Ovary (tissue), 9 donors: ENCODE measurements around the gene GPR156. TPM values are rescaled to one million over a fixed set of nuclear protein-coding genes. Genes with fewer than 3 reads are reported as not detected.

ENCODE experiments used
- DNase-seq, 5 donors: peaks; one replicate each; pipeline ENCODE4 v3.0.0-alpha.2; 2019 to 2020
- H3K27ac ChIP-seq, 2 donors: fragments of 200-600 bp; one replicate each; pipeline versions ENCODE4 v1.5.1 to v1.8.0; 2019 to 2022
- H3K27me3 ChIP-seq: fragments of 200-600 bp; one replicate; pipeline ENCODE4 v1.8.0; 2022
- H3K36me3 ChIP-seq: fragments of 200-600 bp; sonication (generic); one replicate; pipeline ENCODE4 v1.5.1; 2019
- H3K4me1 ChIP-seq: one replicate; pipeline ENCODE4 v1.8.1; 2013; ENCODE audit warnings: mild to moderate bottlenecking, moderate library complexity; ENCODE audit not compliant: insufficient read depth
- H3K4me3 ChIP-seq: fragments of 200-600 bp; sonication (generic); one replicate; pipeline ENCODE4 v1.5.1; 2017
- H3K9me3 ChIP-seq, 2 donors: fragments of 200-600 bp in 1 of 2; sonication (generic) in 1 of 2; one replicate each; pipeline versions ENCODE4 v1.5.1 to v1.8.1; 2013 to 2019; ENCODE audit warnings: mild to moderate bottlenecking in 1 of 2, moderate library complexity in 1 of 2
- CTCF ChIP-seq, 3 donors: fragments of 450-650 bp in 2 of 3; fragments of 200-600 bp in 1 of 3; IDR thresholded peaks; one replicate each; pipeline versions ENCODE4 v1.5.1 to v1.8.0; 2016 to 2022; ENCODE audit warnings: antibody characterized with exemption in 3 of 3, mild to moderate bottlenecking in 1 of 3
- EP300 ChIP-seq: sonication (generic); formaldehyde crosslinking; IDR thresholded peaks from one replicate; pipeline ENCODE4 v1.6.1; 2017; ENCODE audit warnings: antibody characterized with exemption
- POLR2A ChIP-seq: fragments of 450-650 bp; IDR thresholded peaks from one replicate; pipeline ENCODE4 v1.6.1; 2017; ENCODE audit warnings: antibody characterized with exemption, mild to moderate bottlenecking, moderate library complexity
- WGBS, 3 donors: extraction: QIAGEN DNeasy Blood & Tissue Kit in 1 of 3; methylation state at CpG; one replicate each; pipeline versions ENCODE4 v1.1.5 to v1.1.7; 2013 to 2017; 5-methylcytosine and 5-hydroxymethylcytosine counted together
- intact Hi-C, 4 donors: fragments of 100-400 bp; cut with DNase I; formaldehyde crosslinking; loops; one replicate each; pipeline versions ENCODE4 v1.11.0 to v1.15.1; 2022 to 2023
- polyA plus RNA-seq, 2 donors: library from polyadenylated mRNA; stranded (reverse); fragments of 200-250 nt in 1 of 2; fragments of 350-450 nt in 1 of 2; fragmentation: Illumina TruSeq in 1 of 2; extraction: RNeasy Lipid Tissue Mini Kit (QIAGEN cat#74804) in 1 of 2; gene quantifications; one replicate each; pipeline ENCODE4 v1.2.3, GENCODE V29; 2013 to 2014
- total RNA-seq, 7 donors: library from RNA; depleted of rRNA in 2 of 7; stranded (reverse); fragments of >200 nt in 2 of 7; fragmentation: NEBNext Ultra II Directional in 3 of 7; extraction: Animal tissue kit (Norgen Biotek cat#: 25700) in 3 of 7; gene quantifications; one replicate each; pipeline versions ENCODE4 v1.1.0 to v1.2.4, GENCODE V29; 2016 to 2023
- donor health status: DM: no; HTN: no; CAD: no; lungs with moderate emphysema.
- donor health status: DM: no; HTN: no; CAD: no.
- donor health status: Bipolar disorder and iron deficiency.
- donor health status: DM: yes; HTN: yes; CAD: no.
- donor health status: DM: no; HTN: no; CAD: no.
- donor health status: DM: yes; HTN: yes; CAD: no.

Gene GPR156
- total and polyA plus RNA-seq, 9 donors, result 0.24 to 3.5 (median 1.4) TPM

GRCh38 chr3:120196812-120197211 is 88.2 kb downstream of the GPR156 start:
- TF ChIP-seq EP300, result no peak
- TF ChIP-seq POLR2A, result no peak
- no peak for TF ChIP-seq CTCF (IDR thresholded peaks at IDR 0.05)
- no peak overlapping the region for H3K27ac ChIP-seq
- 79 to 86% (median 80%) methylated on average over 2 of the region's 2 CpGs for WGBS, 3 donors
- intact Hi-C loops, result loop anchor here in 1 of 4 donors (10.0 kb wide), 1 partner anchor 292 kb away; no protein-coding TSS in a partner anchor
- H3K27me3 ChIP-seq, result no peaks in the 10 kb centered on the region
- no peak for DNase-seq
- no peaks in the 10 kb centered on the region for H3K36me3 ChIP-seq
- H3K4me3 ChIP-seq, result no peak overlapping the region
- H3K9me3 ChIP-seq, result no peaks in the 10 kb centered on the region
- H3K4me1 ChIP-seq, result no peaks in the 10 kb centered on the region

- no peaks in the 10 kb centered on the region for H3K4me1 ChIP-seq
- no peaks in the 10 kb centered on the region for H3K27me3 ChIP-seq
- no peak for TF ChIP-seq EP300
- TF ChIP-seq CTCF (IDR thresholded peaks at IDR 0.05), result no peak
- TF ChIP-seq POLR2A, result no peak
- H3K36me3 ChIP-seq, result no peaks in the 10 kb centered on the region
- H3K27ac ChIP-seq, result no peak overlapping the region
- 82 to 92% (median 87%) methylated on average over 4 of the region's 4 CpGs for WGBS, 3 donors
- no peak overlapping the region for H3K4me3 ChIP-seq
- no peaks in the 10 kb centered on the region for H3K9me3 ChIP-seq
- no peak for DNase-seq
- intact Hi-C loops, result loop anchor here in 1 of 4 donors (10.0 kb wide), 1 partner anchor 292 kb away; no protein-coding TSS in a partner anchor
Measured at GRCh38 chr3:120196333-120196732, 88.7 kb downstream of the GPR156 start.

- DNase-seq, result no peak
- H3K4me3 ChIP-seq, result no peak overlapping the region
- no peak overlapping the region for H3K27ac ChIP-seq
- intact Hi-C loops, result loop anchor here in 1 of 4 donors (10.0 kb wide), 1 partner anchor 289 kb away; no protein-coding TSS in a partner anchor
- H3K36me3 ChIP-seq, result no peaks in the 10 kb centered on the region
- H3K4me1 ChIP-seq, result no peaks in the 10 kb centered on the region
- no peaks in the 10 kb centered on the region for H3K9me3 ChIP-seq
- no peaks in the 10 kb centered on the region for H3K27me3 ChIP-seq
- TF ChIP-seq CTCF (IDR thresholded peaks at IDR 0.05) (no peak), POLR2A (no peak), EP300 (no peak)
Measured at GRCh38 chr3:120193554-120193953, 91.5 kb downstream of the GPR156 start.

- no peaks in the 10 kb centered on the region for H3K9me3 ChIP-seq
- H3K36me3 ChIP-seq, result no peaks in the 10 kb centered on the region
- no peaks in the 10 kb centered on the region for H3K27me3 ChIP-seq
- no peaks in the 10 kb centered on the region for H3K4me1 ChIP-seq
- 79 to 92% (median 83%) methylated on average over 3 of the region's 3 CpGs for WGBS, 3 donors
- H3K27ac ChIP-seq, result no peak overlapping the region
- DNase-seq, result no peak
- intact Hi-C loops, result loop anchor here in 1 of 4 donors (10.0 kb wide), 1 partner anchor 288 kb away; no protein-coding TSS in a partner anchor
- H3K4me3 ChIP-seq, result no peak overlapping the region
- no peak for TF ChIP-seq POLR2A
- TF ChIP-seq EP300, result no peak
- no peak for TF ChIP-seq CTCF (IDR thresholded peaks at IDR 0.05)
Measured at GRCh38 chr3:120192579-120192978, 92.4 kb downstream of the GPR156 start.
